Lung microvascular endothelial cell (primary cell): ENCODE results near the gene CPLX4. TPM values are rescaled to one million over a fixed set of nuclear protein-coding genes. Genes with fewer than 3 reads are reported as not detected.

Experiments
- total RNA-seq: library from RNA; depleted of rRNA; stranded (reverse); fragments of >200 nt; gene quantifications from 2 replicates; pipeline ENCODE4 v1.2.1, GENCODE V29; 2014

Gene CPLX4
- total RNA-seq, 1 donor from 2014 or later, result not detected

Other genes starting within 250 kb of the CPLX4 start
- gene SEC11C, start 178.8 kb downstream of the CPLX4 start, total RNA-seq, result 18.5 and 21.4 TPM in 2 replicates
- not detected in 2 replicates for gene GRP, start 98.5 kb downstream of the CPLX4 start, total RNA-seq
- gene RAX, start 45.2 kb downstream of the CPLX4 start, total RNA-seq, result not detected in 2 replicates
- gene LMAN1, start 40.6 kb upstream of the CPLX4 start, total RNA-seq, result 66.0 and 78.2 TPM in 2 replicates